Neural progenitor cell (in vitro differentiated cells): ENCODE data around the gene SCP2D1.

Source experiments
- EZH2 ChIP-seq: fragments of 200-600 bp; sonication (generic); IDR thresholded peaks from 2 replicates; pipeline ENCODE4 v1.6.1; 2017; ENCODE audit warnings: antibody characterized with exemption, mild to moderate bottlenecking, moderate library complexity
- TF ChIP-seq, protein P1 (sequence below): fragments of 200-600 bp; sonication (generic); IDR thresholded peaks from 2 replicates; pipeline ENCODE4 v1.5.1; 2017; ENCODE audit warnings: antibody characterized with exemption, mild to moderate bottlenecking

- TF ChIP-seq, protein P1, sequence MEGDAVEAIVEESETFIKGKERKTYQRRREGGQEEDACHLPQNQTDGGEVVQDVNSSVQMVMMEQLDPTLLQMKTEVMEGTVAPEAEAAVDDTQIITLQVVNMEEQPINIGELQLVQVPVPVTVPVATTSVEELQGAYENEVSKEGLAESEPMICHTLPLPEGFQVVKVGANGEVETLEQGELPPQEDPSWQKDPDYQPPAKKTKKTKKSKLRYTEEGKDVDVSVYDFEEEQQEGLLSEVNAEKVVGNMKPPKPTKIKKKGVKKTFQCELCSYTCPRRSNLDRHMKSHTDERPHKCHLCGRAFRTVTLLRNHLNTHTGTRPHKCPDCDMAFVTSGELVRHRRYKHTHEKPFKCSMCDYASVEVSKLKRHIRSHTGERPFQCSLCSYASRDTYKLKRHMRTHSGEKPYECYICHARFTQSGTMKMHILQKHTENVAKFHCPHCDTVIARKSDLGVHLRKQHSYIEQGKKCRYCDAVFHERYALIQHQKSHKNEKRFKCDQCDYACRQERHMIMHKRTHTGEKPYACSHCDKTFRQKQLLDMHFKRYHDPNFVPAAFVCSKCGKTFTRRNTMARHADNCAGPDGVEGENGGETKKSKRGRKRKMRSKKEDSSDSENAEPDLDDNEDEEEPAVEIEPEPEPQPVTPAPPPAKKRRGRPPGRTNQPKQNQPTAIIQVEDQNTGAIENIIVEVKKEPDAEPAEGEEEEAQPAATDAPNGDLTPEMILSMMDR, result no peak
- TF ChIP-seq EZH2, result no peak
These were observed 18.2 kb upstream of the SCP2D1 start for GRCh38 chr20:18795366-18795765.
